Fibroblast of villous mesenchyme (primary cell): Measurements from ENCODE around the gene RPTOR. TPM values are rescaled to one million over a fixed set of nuclear protein-coding genes. Genes with fewer than 3 reads are reported as not detected.
A peak's percentile ranks its signal among the peaks of the same experiment; 100 is the strongest.

Source experiments
- DNase-seq: peaks from one replicate; pipeline ENCODE4 v3.0.0-alpha.2; 2010; ENCODE audit warnings: low read depth
- H3K4me3 ChIP-seq: 2 replicates; pipeline ENCODE4 v1.5.1; 2011; ENCODE audit warnings: low read depth, mild to moderate bottlenecking, low read length
- CTCF ChIP-seq: IDR thresholded peaks from 2 replicates; pipeline ENCODE4 v1.5.1; 2012; ENCODE audit warnings: low read depth, mild to moderate bottlenecking, low read length; ENCODE audit not compliant: insufficient read depth
- total RNA-seq: library from RNA; depleted of rRNA; stranded (reverse); fragments of >200 nt; gene quantifications from 2 replicates; pipeline ENCODE4 v1.2.3, GENCODE V29; 2012

The RPTOR gene
- total RNA-seq, 1 donor, result 35.8 TPM

GRCh38 chr17:80650751-80651518 is 106.3 kb downstream of the RPTOR start:
- H3K4me3 ChIP-seq, result no peak overlapping the region
- TF ChIP-seq CTCF, result no peak
- DNase-seq, result peak; percentile 43

- TF ChIP-seq CTCF, result no peak
- DNase-seq, result no peak
- no peak overlapping the region for H3K4me3 ChIP-seq
Measured at GRCh38 chr17:80652756-80653330, 108.2 kb downstream of the RPTOR start.

GRCh38 chr17:80653856-80654255 is 109.2 kb downstream of the RPTOR start:
- no peak overlapping the region for H3K4me3 ChIP-seq
- no peak for TF ChIP-seq CTCF
- no peak for DNase-seq

GRCh38 chr17:80655608-80656007 is 111.0 kb downstream of the RPTOR start:
- no peak for DNase-seq
- no peak overlapping the region for H3K4me3 ChIP-seq
- no peak for TF ChIP-seq CTCF

- H3K4me3 ChIP-seq, result no peak overlapping the region
- no peak for TF ChIP-seq CTCF
- no peak for DNase-seq
Measured at GRCh38 chr17:80656590-80656989, 112.0 kb downstream of the RPTOR start.

GRCh38 chr17:80657561-80657960 is 112.9 kb downstream of the RPTOR start:
- TF ChIP-seq CTCF, result no peak
- no peak overlapping the region for H3K4me3 ChIP-seq
- DNase-seq, result no peak

- no peak overlapping the region for H3K4me3 ChIP-seq
- TF ChIP-seq CTCF, result no peak
- DNase-seq, result no peak
Measured at GRCh38 chr17:80658821-80659220, 114.2 kb downstream of the RPTOR start.
